ENCODE measurements around the gene ARID1B. TPM values are rescaled to one million over a fixed set of nuclear protein-coding genes. Genes with fewer than 3 reads are reported as not detected.

Gene ARID1B
- total and polyA plus RNA-seq, 7 donors: 8.1 to 61.1 (median 53.1) TPM

DNA sequence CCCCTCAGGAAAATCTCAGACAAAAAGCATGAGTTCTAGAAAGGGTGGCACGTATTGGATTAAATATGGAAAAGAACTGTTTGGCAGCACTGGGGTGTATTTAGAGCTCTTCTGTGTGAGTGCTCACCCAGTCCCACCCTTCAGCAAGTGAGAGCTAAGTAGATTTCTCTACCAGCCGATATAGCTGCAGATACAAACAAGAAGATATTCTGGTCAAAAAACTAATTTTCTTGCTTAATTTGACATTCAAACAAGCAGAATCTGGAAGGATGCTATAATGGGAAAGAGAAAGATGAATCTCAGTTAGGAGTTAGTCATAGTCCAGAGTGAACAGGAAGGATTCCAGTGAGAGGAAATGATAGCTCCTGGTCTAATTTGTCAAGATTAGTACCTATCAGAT, 314.1 kb downstream of the ARID1B start:
- H3K4me1 ChIP-seq: peaks cover 32% of the 10 kb centered on the region
- ATAC-seq: no peak
- no peaks in the 10 kb centered on the region for H3K27me3 ChIP-seq (ENCODE audit: insufficient read depth in 3 of 3, low read length in 2 of 3)
- H3K27ac ChIP-seq: no peak overlapping the region
- DNase-seq: no peak
- 86 to 93% (median 92%) methylated on average over 2 of the region's 2 CpGs for WGBS, 3 donors
- TF ChIP-seq, protein P1, sequence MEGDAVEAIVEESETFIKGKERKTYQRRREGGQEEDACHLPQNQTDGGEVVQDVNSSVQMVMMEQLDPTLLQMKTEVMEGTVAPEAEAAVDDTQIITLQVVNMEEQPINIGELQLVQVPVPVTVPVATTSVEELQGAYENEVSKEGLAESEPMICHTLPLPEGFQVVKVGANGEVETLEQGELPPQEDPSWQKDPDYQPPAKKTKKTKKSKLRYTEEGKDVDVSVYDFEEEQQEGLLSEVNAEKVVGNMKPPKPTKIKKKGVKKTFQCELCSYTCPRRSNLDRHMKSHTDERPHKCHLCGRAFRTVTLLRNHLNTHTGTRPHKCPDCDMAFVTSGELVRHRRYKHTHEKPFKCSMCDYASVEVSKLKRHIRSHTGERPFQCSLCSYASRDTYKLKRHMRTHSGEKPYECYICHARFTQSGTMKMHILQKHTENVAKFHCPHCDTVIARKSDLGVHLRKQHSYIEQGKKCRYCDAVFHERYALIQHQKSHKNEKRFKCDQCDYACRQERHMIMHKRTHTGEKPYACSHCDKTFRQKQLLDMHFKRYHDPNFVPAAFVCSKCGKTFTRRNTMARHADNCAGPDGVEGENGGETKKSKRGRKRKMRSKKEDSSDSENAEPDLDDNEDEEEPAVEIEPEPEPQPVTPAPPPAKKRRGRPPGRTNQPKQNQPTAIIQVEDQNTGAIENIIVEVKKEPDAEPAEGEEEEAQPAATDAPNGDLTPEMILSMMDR (IDR thresholded peaks at IDR 0.05): no peak
- no peaks in the 10 kb centered on the region for H3K9me3 ChIP-seq
- intact Hi-C loops (cut with DNase I): no loop called here
- no peak overlapping the region for H3K4me3 ChIP-seq
- no peaks in the 10 kb centered on the region for H3K36me3 ChIP-seq (ENCODE audit: insufficient read depth in 1 of 2, low read depth in 1 of 2)

DNA sequence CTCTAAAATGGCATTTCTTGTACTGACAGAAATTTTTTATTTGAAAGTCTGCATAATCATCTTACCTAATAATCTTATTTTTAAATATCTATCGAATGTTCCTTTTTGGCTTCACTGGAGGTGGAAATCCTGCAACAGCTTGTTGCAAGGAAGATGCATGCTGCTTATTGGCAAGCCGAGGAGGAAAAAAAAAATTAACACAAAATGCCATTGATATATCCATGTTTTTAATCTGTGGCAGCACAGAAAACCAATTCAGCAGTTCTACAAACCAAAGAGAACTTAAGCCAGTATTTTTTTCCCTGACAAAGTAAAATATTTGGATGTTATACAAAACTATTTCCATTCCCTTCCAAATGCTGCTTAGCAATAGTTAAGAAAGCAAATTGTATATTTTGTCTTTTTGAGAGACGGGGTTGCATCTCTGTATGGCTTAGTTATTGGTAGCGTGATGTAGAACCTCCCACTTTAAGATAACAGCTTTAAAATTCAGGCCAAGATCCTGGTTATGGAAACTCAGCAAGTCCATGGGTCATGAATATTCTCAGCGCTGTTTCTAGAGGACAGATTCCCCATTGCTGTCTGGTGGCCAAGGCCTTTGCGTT, 314.8 kb downstream of the ARID1B start:
- WGBS, 3 donors: 73 to 87% (median 78%) methylated on average over 6 of the region's 6 CpGs
- H3K4me1 ChIP-seq: peaks cover 32% of the 10 kb centered on the region
- no peak overlapping the region for H3K27ac ChIP-seq
- TF ChIP-seq, protein P1 (IDR thresholded peaks at IDR 0.05): no peak
- intact Hi-C loops (cut with DNase I): no loop called here
- H3K27me3 ChIP-seq (ENCODE audit: insufficient read depth in 3 of 3, low read length in 2 of 3): no peaks in the 10 kb centered on the region
- DNase-seq (no peak), ATAC-seq (no peak)
- no peaks in the 10 kb centered on the region for H3K9me3 ChIP-seq
- no peak overlapping the region for H3K4me3 ChIP-seq
- no peaks in the 10 kb centered on the region for H3K36me3 ChIP-seq (ENCODE audit: insufficient read depth in 1 of 2, low read depth in 1 of 2)

DNA sequence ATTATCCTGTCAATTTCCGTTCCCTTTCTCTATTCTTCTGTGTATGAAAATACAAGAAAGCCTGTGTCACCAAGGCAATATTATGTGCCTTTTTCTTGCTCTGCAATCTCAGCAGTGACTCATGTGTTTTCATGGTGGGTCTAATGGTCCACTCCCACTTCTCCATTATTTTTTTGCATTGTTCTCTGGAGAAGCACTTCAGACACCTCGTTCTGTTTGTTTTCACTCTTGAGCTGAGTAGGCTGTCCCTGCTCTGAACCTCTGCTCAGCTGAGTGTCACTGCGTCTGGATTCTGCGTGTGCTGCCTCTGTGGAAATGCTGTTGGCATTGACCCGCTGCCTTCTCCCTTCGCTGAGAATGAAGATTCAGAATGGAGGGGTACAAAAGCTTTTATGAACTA, 315.6 kb downstream of the ARID1B start:
- TF ChIP-seq, protein P1 (IDR thresholded peaks at IDR 0.05): no peak
- no peak overlapping the region for H3K4me3 ChIP-seq
- ATAC-seq (peak in 1 of 4 donors; percentile 13), DNase-seq (no peak)
- WGBS, 3 donors: 88 to 95% (median 92%) methylated on average over 6 of the region's 6 CpGs
- no peaks in the 10 kb centered on the region for H3K36me3 ChIP-seq (ENCODE audit: insufficient read depth in 1 of 2, low read depth in 1 of 2)
- peaks cover 28% of the 10 kb centered on the region for H3K4me1 ChIP-seq
- no peaks in the 10 kb centered on the region for H3K9me3 ChIP-seq
- intact Hi-C loops (cut with DNase I): no loop called here
- no peak overlapping the region for H3K27ac ChIP-seq
- H3K27me3 ChIP-seq (ENCODE audit: insufficient read depth in 3 of 3, low read length in 2 of 3): no peaks in the 10 kb centered on the region

DNA sequence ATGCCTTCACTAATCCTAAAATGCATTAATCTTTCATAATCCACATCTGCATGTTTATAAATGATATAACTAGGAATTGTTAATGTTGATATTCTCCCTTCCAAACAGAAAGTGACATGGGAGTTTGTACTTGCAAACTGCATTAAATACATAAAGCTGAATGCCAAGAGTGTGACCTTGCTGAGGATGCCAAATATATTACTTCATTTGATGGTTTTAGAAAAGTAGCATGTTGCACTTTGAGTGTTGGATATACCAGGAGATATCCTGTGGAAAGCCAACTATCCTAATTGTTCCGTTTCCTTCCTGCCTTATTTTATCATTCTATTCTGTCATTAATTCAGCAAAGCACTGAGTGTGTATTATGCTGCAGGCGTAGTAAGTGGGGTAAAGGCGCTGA, 316.4 kb downstream of the ARID1B start:
- peaks cover 24% of the 10 kb centered on the region for H3K4me1 ChIP-seq
- 77 to 81% (median 80%) methylated on average over 3 of the region's 3 CpGs for WGBS, 3 donors
- no peak for ATAC-seq
- H3K4me3 ChIP-seq: no peak overlapping the region
- H3K36me3 ChIP-seq (ENCODE audit: insufficient read depth in 1 of 2, low read depth in 1 of 2): no peaks in the 10 kb centered on the region
- H3K27ac ChIP-seq: no peak overlapping the region
- intact Hi-C loops (cut with DNase I): no loop called here
- TF ChIP-seq, protein P1 (IDR thresholded peaks at IDR 0.05): no peak
- DNase-seq: no peak
- no peaks in the 10 kb centered on the region for H3K9me3 ChIP-seq
- H3K27me3 ChIP-seq (ENCODE audit: insufficient read depth in 3 of 3, low read length in 2 of 3): no peaks in the 10 kb centered on the region

DNA sequence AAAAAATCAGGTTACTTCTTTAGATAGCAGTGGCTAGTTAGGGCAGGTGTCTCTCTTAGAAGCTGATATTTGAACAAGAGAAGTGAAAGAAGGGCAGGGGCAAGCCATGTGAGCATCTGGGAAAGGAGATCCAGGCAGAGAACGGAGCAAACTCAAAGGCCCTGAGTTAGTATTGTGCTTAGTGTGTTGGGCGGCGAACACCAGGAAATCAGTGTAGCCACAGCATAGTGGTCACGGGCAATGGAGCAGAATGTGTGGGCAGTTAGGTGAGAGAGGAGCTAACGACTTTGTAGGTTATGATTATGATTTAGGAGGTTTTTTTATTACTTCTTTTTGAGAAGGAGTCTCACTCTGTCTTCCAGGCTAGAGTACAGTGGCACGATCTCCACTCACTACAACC, 316.9 kb downstream of the ARID1B start:
- Histone ChIP-seq H3K4me1 (peaks cover 24% of the 10 kb centered on the region), H3K9me3 (no peaks in the 10 kb centered on the region), H3K36me3 (ENCODE audit: insufficient read depth in 1 of 2, low read depth in 1 of 2) (no peaks in the 10 kb centered on the region), H3K27me3 (ENCODE audit: insufficient read depth in 3 of 3, low read length in 2 of 3) (no peaks in the 10 kb centered on the region), H3K4me3 (no peak overlapping the region), H3K27ac (no peak overlapping the region)
- intact Hi-C loops (cut with DNase I): no loop called here
- no peak for DNase-seq
- TF ChIP-seq, protein P1 (IDR thresholded peaks at IDR 0.05): no peak
- WGBS, 3 donors: 95 to 97% (median 95%) methylated on average over 6 of the region's 6 CpGs
- no peak for ATAC-seq
